GM20000 (cell line): ENCODE data around the gene NUFIP1.
A peak's percentile ranks its signal among the peaks of the same experiment; 100 is the strongest.

ENCODE experiments used
- DNase-seq: peaks from one replicate; pipeline ENCODE4 v3.0.0; 2012; ENCODE audit warnings: low spot score
- TF ChIP-seq, protein P1 (sequence below): IDR thresholded peaks from 2 replicates; pipeline ENCODE4 v1.5.1; 2012; ENCODE audit warnings: mild to moderate bottlenecking, control low read depth; ENCODE audit errors: extremely low read depth, missing control alignments

The NUFIP1 gene

GRCh38 chr13:44919104-44919804, 70.0 kb downstream of the NUFIP1 start:
- TF ChIP-seq, protein P1, sequence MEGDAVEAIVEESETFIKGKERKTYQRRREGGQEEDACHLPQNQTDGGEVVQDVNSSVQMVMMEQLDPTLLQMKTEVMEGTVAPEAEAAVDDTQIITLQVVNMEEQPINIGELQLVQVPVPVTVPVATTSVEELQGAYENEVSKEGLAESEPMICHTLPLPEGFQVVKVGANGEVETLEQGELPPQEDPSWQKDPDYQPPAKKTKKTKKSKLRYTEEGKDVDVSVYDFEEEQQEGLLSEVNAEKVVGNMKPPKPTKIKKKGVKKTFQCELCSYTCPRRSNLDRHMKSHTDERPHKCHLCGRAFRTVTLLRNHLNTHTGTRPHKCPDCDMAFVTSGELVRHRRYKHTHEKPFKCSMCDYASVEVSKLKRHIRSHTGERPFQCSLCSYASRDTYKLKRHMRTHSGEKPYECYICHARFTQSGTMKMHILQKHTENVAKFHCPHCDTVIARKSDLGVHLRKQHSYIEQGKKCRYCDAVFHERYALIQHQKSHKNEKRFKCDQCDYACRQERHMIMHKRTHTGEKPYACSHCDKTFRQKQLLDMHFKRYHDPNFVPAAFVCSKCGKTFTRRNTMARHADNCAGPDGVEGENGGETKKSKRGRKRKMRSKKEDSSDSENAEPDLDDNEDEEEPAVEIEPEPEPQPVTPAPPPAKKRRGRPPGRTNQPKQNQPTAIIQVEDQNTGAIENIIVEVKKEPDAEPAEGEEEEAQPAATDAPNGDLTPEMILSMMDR, result no peak
- DNase-seq, result no peak

GRCh38 chr13:44918326-44919103, 70.8 kb downstream of the NUFIP1 start:
- TF ChIP-seq, protein P1, result peak; percentile 78
- DNase-seq, result peak; percentile 73

DNA sequence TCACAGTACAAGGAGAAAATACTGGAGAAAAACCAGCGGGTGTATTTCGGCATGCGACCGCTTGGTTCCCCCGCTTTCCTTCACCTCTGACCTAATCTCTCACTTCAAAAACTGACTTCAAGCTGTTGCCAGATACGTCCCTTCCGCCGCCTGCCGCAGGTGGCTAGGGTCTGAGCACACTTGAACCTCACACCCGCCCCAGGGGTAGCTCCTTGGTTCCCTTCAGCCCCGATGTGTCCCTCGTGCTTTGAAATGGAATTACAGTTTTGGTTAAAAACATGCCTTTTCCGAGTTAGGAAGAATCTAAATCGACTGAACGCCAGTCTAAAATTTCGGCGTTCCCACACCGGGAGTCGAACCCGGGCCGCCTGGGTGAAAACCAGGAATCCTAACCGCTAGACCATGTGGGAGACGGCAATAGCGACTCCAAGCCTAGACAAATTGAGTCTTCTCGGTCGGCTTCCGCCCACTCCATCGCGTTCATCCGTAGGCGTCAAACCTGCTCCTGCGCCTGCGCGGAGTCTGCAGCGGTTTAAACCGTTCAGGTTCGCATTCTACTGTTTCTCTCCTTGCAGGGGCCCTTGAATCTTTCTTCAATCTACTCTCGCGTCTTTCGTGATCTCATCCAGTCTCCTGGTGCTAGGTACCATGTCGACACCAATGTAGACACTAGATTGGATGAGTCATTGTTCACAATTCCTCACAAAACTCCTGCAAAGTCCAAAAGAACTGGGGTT, 71.5 kb downstream of the NUFIP1 start:
- TF ChIP-seq, protein P1, result no peak

DNA sequence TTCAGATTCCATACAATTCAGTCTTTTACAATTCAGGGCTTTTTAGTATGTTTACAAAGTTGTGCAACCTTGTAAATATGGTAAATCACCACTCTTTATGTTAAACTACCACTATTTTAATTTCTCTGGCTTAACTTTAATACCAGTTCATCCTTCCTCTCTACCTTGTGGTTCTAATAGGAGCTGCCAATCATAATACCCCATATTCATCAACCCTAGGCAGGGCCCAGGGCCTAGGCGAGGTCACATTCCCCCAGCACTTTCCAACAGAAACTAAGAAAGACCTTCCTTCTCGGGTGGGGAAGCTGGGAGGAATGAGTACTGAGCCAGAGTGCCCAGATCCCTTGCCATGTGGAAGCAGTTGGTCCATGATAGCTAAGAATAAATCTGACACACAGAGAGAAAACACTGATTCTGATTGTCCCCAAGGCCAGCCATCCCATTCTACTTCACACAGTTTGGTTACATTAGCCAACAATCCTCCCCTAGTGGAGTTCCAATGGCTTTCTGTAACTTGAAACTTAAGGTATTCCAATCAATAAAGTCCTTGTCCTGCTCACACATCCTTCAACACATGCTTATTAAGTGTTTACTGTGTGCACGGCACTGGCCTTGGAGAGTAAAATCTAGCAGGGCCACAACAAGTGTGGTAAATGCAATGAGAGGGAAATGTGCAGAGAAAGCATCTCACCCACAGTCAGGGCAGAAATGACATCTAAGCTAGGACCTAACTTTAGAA, 76.8 kb downstream of the NUFIP1 start:
- TF ChIP-seq, protein P1, result no peak
- DNase-seq, result no peak

More for the DNA sequence above, 71.5 kb downstream of the NUFIP1 start:
- DNase-seq, result peak; percentile 83

- TF ChIP-seq, protein P1, result no peak
- no peak for DNase-seq
These were observed 80.6 kb downstream of the NUFIP1 start for GRCh38 chr13:44908712-44909111.

- DNase-seq, result no peak
- TF ChIP-seq, protein P1, result no peak
These were observed 81.0 kb downstream of the NUFIP1 start for GRCh38 chr13:44908266-44908665.
